ENCODE measurements around the gene GLIS1. TPM values are rescaled to one million over a fixed set of nuclear protein-coding genes. Genes with fewer than 3 reads are reported as not detected.

GLIS1 gene
- total and polyA plus RNA-seq, 10 of the 15 experiments (the other 5 are each of a cell fraction or from before 2014, with no cell fraction given) = not detected

DNA sequence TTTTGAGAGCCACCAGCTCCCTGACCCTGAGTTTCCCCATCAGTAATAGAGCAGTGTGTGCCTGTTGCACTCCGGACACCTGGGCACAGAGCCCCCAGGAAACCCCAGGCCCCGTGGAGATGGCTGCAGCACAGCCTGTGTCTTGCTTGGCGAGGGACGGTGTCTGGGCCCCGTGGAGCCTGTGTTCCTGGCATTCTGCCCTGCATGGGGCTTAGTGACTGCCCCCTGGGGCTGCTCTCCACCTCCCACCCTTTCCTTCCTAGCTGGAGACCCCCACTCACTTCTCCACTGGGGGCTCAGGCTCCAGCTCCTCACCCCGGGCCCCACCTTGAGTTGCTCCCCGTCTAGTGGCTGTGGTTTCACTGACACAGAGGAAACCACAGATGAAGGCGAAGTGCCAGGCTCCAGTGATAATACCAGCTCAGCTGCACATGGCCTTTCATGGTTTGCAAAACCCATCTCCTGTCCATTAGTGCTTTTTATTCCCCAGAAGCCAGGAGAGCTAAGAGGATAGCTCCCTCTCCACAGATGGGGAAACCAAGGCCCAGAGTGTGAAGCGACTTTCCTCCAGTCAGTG is 240.3 kb downstream of the GLIS1 start:
- Histone ChIP-seq H3K79me2 (ENCODE audit: control insufficient read depth, insufficient read depth, low read length) (no peaks in the 10 kb centered on the region), H3K36me3 (ENCODE audit: control insufficient read depth in 2 of 2, insufficient read depth in 2 of 2, low read length in 1 of 2) (no peaks in the 10 kb centered on the region), H2AFZ (ENCODE audit: control insufficient read depth, low read depth, low read length) (no peak overlapping the region), H3K9ac (ENCODE audit: control insufficient read depth, insufficient read depth, low read length) (no peak overlapping the region), H3K4me1 (ENCODE audit: control insufficient read depth, insufficient read depth, low read length) (no peaks in the 10 kb centered on the region), H4K20me1 (ENCODE audit: control insufficient read depth, insufficient read depth) (no peaks in the 10 kb centered on the region), H3K27ac (ENCODE audit: control insufficient read depth, insufficient read depth) (no peak overlapping the region), H3K27me3 (replicated peaks in 1 of 2; ENCODE audit: control insufficient read depth in 2 of 2, insufficient read depth in 2 of 2, low read length in 1 of 2) (no peaks in the 10 kb centered on the region; a peak in 1 of 4 replicates), H3K4me2 (ENCODE audit: control insufficient read depth, insufficient read depth) (no peak overlapping the region), H3K4me3 (no peak overlapping the region), H3K9me3 (replicated peaks; ENCODE audit: control insufficient read depth, insufficient read depth, low read length) (no peaks in the 10 kb centered on the region)
- 3% methylated on average over 9 of the region's 9 CpGs for WGBS (ENCODE audit: insufficient coverage, insufficient replicate concordance, low lambda C conversion rate, missing lambda C conversion rate)
- ATAC-seq = no peak
- SMC1A ChIA-PET (ENCODE audit: uncharacterized antibody, unreplicated experiment) = no interaction called here
- no peak for DNase-seq (ENCODE audit: low read depth, low spot score)
- no TSS peak for BruUV-seq (replicated peaks)
- TF ChIP-seq ESRRA (IDR thresholded peaks at IDR 0.05; ENCODE audit: low read length) = no peak
- RAD21 ChIA-PET (ENCODE audit: unreplicated experiment) = no interaction called here
- CTCF ChIA-PET = no interaction called here
- POLR2A ChIA-PET = no interaction called here
- in situ Hi-C loops (cut with MboI) = loop anchor here (25.0 kb wide), 1 partner anchor 464 kb away; no protein-coding TSS in a partner anchor
- intact Hi-C loops (cut with micrococcal nuclease; ENCODE audit: unreplicated experiment) = no loop called here
- FAIRE-seq = no peak

DNA sequence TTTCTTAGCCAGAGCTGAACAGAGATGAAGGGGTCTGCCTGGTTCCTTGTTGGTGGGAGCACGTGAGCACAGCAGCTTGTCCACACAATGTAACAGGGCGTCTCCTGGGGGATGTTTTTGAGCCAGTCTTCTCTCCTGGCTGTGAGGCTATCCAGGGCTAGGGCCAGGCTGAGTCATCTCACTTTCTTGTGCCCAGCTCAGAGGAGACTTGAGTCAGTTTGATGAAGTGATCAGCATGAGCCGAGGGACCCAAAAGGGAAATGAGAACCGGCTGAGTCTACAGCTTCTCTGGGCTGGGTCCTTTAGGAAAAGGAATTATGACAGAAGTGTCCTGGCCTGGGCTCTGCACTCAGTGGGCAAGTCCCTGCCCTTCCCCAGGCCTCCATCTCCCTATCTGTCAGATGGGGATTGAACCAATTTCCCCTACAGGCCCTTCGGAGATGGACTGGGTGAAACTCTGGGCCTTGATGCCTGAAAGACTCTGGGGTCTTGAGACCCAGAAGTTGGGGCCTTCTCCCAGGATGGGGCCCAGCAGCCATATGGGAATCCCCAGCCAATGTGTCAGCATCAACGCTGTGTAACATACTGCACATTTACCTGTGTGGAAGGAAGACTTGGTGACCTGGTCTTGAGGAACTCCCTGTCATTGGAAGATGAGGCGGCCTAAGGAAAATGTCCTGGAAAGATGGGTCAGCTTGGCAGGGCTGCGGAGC is 243.2 kb downstream of the GLIS1 start:
- Histone ChIP-seq H3K79me2 (ENCODE audit: control insufficient read depth, insufficient read depth, low read length) (no peaks in the 10 kb centered on the region), H3K9me3 (replicated peaks; ENCODE audit: control insufficient read depth, insufficient read depth, low read length) (no peaks in the 10 kb centered on the region), H3K27me3 (replicated peaks in 1 of 2; ENCODE audit: control insufficient read depth in 2 of 2, insufficient read depth in 2 of 2, low read length in 1 of 2) (no peaks in the 10 kb centered on the region; a peak in 1 of 4 replicates), H3K4me1 (ENCODE audit: control insufficient read depth, insufficient read depth, low read length) (no peaks in the 10 kb centered on the region), H3K4me3 (no peak overlapping the region), H2AFZ (ENCODE audit: control insufficient read depth, low read depth, low read length) (no peak overlapping the region), H3K27ac (ENCODE audit: control insufficient read depth, insufficient read depth) (no peak overlapping the region), H3K4me2 (ENCODE audit: control insufficient read depth, insufficient read depth) (no peak overlapping the region), H3K36me3 (ENCODE audit: control insufficient read depth in 2 of 2, insufficient read depth in 2 of 2, low read length in 1 of 2) (no peaks in the 10 kb centered on the region), H3K9ac (ENCODE audit: control insufficient read depth, insufficient read depth, low read length) (no peak overlapping the region), H4K20me1 (ENCODE audit: control insufficient read depth, insufficient read depth) (no peaks in the 10 kb centered on the region)
- DNase-seq (ENCODE audit: low read depth, low spot score) (no peak), FAIRE-seq (no peak), ATAC-seq (no peak)
- in situ Hi-C loops (cut with MboI) = loop anchor here (25.0 kb wide), 1 partner anchor 467 kb away; no protein-coding TSS in a partner anchor
- 4% methylated on average over 8 of the region's 8 CpGs for WGBS (ENCODE audit: insufficient coverage, insufficient replicate concordance, low lambda C conversion rate, missing lambda C conversion rate)
- intact Hi-C loops (cut with micrococcal nuclease; ENCODE audit: unreplicated experiment) = no loop called here
- CTCF ChIA-PET = interaction anchor here (1.8 kb wide), 1 partner anchor 10 kb away, joined by 5 read pairs; no protein-coding TSS in a partner anchor
- no peak for TF ChIP-seq EED (IDR thresholded peaks at IDR 0.05; ENCODE audit: low read depth)
- TF ChIP-seq SIX5 (IDR thresholded peaks at IDR 0.05; ENCODE audit: low read depth, low read length, severe bottlenecking) = no peak
- TF ChIP-seq NFYB (IDR thresholded peaks at IDR 0.05; ENCODE audit: insufficient read depth, low read depth, low read length) = no peak
- TF ChIP-seq LARP7 (IDR thresholded peaks at IDR 0.05) = no peak
- no peak for TF ChIP-seq EP300 (IDR thresholded peaks at IDR 0.05; ENCODE audit: borderline replicate concordance in 1 of 2, control insufficient read depth in 1 of 2, low read depth in 2 of 2, low read length in 2 of 2)
- no peak for TF ChIP-seq MTA3 (IDR thresholded peaks at IDR 0.05; ENCODE audit: borderline replicate concordance, low read length)
- no peak for TF ChIP-seq MTA2 (IDR thresholded peaks at IDR 0.05; ENCODE audit: low read depth)
- TF ChIP-seq SPI1 (IDR thresholded peaks at IDR 0.05; ENCODE audit: borderline replicate concordance, insufficient read depth, low read depth, low read length) = no peak
- no peak for TF ChIP-seq ZZZ3 (IDR thresholded peaks at IDR 0.05; ENCODE audit: control insufficient read depth, insufficient read length, low read depth)
- no peak for TF ChIP-seq RBBP5 (conservative IDR thresholded peaks at IDR 0.05)
- TF ChIP-seq PAX5 (IDR thresholded peaks at IDR 0.05; ENCODE audit: borderline replicate concordance, low read depth, low read length) = no peak
- TF ChIP-seq YBX1 (IDR thresholded peaks at IDR 0.05) = no peak
- TF ChIP-seq STAT1 (conservative IDR thresholded peaks at IDR 0.05) = no peak
- POLR2A ChIA-PET = no interaction called here
- RAD21 ChIA-PET (ENCODE audit: unreplicated experiment) = no interaction called here
- SMC1A ChIA-PET (ENCODE audit: uncharacterized antibody, unreplicated experiment) = no interaction called here
- no TSS peak for BruUV-seq (replicated peaks)

Measured in GM12878 (cell line).